Measurements from ENCODE around the gene TRIM2. TPM values are rescaled to one million over a fixed set of nuclear protein-coding genes. Genes with fewer than 3 reads are reported as not detected.

The TRIM2 gene
- total and polyA plus RNA-seq, 10 of the 15 experiments (the other 5 are each of a cell fraction or from before 2014, with no cell fraction given), result 0.06 to 0.19 (median 0.15) TPM; not detected in 3

GRCh38 chr4:153293742-153294057 lies 89.5 kb downstream of the TRIM2 start (continued):
- no peak for TF ChIP-seq EGR1 (IDR thresholded peaks at IDR 0.05; ENCODE audit: borderline replicate concordance in 1 of 2, low read depth in 2 of 2, low read length in 2 of 2)
- no peak for TF ChIP-seq CBX3 (IDR thresholded peaks at IDR 0.05; ENCODE audit: borderline replicate concordance, low read depth)
- no peak for TF ChIP-seq CREM (IDR thresholded peaks at IDR 0.05; ENCODE audit: low read depth)
- TF ChIP-seq KAT2A (conservative IDR thresholded peaks at IDR 0.05; ENCODE audit: control insufficient read depth, low read depth, low read length), result no peak
- TF ChIP-seq FOS (IDR thresholded peaks at IDR 0.05; ENCODE audit: borderline replicate concordance, extremely low read depth, insufficient read length), result no peak
- TF ChIP-seq, protein P1, sequence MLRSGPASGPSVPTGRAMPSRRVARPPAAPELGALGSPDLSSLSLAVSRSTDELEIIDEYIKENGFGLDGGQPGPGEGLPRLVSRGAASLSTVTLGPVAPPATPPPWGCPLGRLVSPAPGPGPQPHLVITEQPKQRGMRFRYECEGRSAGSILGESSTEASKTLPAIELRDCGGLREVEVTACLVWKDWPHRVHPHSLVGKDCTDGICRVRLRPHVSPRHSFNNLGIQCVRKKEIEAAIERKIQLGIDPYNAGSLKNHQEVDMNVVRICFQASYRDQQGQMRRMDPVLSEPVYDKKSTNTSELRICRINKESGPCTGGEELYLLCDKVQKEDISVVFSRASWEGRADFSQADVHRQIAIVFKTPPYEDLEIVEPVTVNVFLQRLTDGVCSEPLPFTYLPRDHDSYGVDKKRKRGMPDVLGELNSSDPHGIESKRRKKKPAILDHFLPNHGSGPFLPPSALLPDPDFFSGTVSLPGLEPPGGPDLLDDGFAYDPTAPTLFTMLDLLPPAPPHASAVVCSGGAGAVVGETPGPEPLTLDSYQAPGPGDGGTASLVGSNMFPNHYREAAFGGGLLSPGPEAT (IDR thresholded peaks at IDR 0.05; ENCODE audit: low read depth), result no peak
- no peak for TF ChIP-seq TCF3 (IDR thresholded peaks at IDR 0.05; ENCODE audit: borderline replicate concordance, insufficient read depth, low read depth, low read length)
- no peak for TF ChIP-seq NR2C2 (IDR thresholded peaks at IDR 0.05; ENCODE audit: borderline replicate concordance, control insufficient read depth, insufficient read length, low read depth)
- TF ChIP-seq PML (IDR thresholded peaks at IDR 0.05; ENCODE audit: low read length), result no peak

DNA sequence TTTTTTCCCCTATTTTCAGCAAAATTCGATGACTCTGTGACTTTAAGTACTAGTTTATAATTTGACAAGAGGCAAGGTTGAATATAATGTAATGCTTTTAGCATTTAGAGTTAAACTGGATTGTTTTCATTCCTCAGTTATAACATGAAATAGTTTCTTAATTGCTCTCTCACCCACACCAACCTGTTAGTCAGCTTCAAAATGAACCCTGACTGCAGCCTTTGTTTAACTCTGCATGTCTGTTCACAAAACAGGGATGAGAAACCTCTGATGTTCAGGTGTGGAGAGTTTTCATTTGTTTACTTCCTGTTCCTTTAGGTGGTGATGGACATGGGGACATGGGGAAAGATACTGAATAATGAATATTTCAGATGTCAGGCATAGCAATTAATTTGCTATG lies 90.4 kb downstream of the TRIM2 start:
- in situ Hi-C loops (cut with MboI) (no loop called here), intact Hi-C loops (cut with micrococcal nuclease; ENCODE audit: unreplicated experiment) (no loop called here)
- SMC1A ChIA-PET (ENCODE audit: uncharacterized antibody, unreplicated experiment), result interaction anchor here (1.6 kb wide), 1 partner anchor 11 kb away, joined by 5 read pairs; no protein-coding TSS in a partner anchor
- POLR2A ChIA-PET, result no interaction called here
- no peak for ATAC-seq
- H3K4me1 ChIP-seq (ENCODE audit: control insufficient read depth, insufficient read depth, low read length), result no peaks in the 10 kb centered on the region
- no peak overlapping the region for H3K4me2 ChIP-seq (ENCODE audit: control insufficient read depth, insufficient read depth)
- H3K9me3 ChIP-seq (replicated peaks; ENCODE audit: control insufficient read depth, insufficient read depth, low read length), result no peaks in the 10 kb centered on the region
- H3K36me3 ChIP-seq (ENCODE audit: control insufficient read depth in 2 of 2, insufficient read depth in 2 of 2, low read length in 1 of 2), result no peaks in the 10 kb centered on the region
- no peaks in the 10 kb centered on the region for H4K20me1 ChIP-seq (ENCODE audit: control insufficient read depth, insufficient read depth)
- DNase-seq (ENCODE audit: low read depth, low spot score), result no peak
- H3K27me3 ChIP-seq (replicated peaks in 1 of 2; ENCODE audit: control insufficient read depth in 2 of 2, insufficient read depth in 2 of 2, low read length in 1 of 2), result no peaks in the 10 kb centered on the region
- H3K27ac ChIP-seq (ENCODE audit: control insufficient read depth, insufficient read depth), result no peak overlapping the region
- no peaks in the 10 kb centered on the region for H3K79me2 ChIP-seq (ENCODE audit: control insufficient read depth, insufficient read depth, low read length)
- RAD21 ChIA-PET (ENCODE audit: unreplicated experiment), result no interaction called here
- CTCF ChIA-PET, result interaction anchor here (1.4 kb wide), 1 partner anchor 10 kb away, joined by 3 read pairs; no protein-coding TSS in a partner anchor
- H2AFZ ChIP-seq (ENCODE audit: control insufficient read depth, low read depth, low read length), result no peak overlapping the region
- 0% methylated on average over 1 of the region's 1 CpG for WGBS (ENCODE audit: insufficient coverage, insufficient replicate concordance, low lambda C conversion rate, missing lambda C conversion rate)
- no peak overlapping the region for H3K4me3 ChIP-seq
- H3K9ac ChIP-seq (ENCODE audit: control insufficient read depth, insufficient read depth, low read length), result no peak overlapping the region
- BruUV-seq (replicated peaks), result no TSS peak
- no peak for FAIRE-seq
- TF ChIP-seq NFYB (IDR thresholded peaks at IDR 0.05; ENCODE audit: insufficient read depth, low read depth, low read length) (no peak), MEF2B (IDR thresholded peaks at IDR 0.05; ENCODE audit: partially characterized antibody, poor library complexity, severe bottlenecking) (no peak), ATF3 (IDR thresholded peaks at IDR 0.05; ENCODE audit: borderline replicate concordance, extremely low read depth, low read depth, low read length) (no peak)
- TF ChIP-seq, protein P2, sequence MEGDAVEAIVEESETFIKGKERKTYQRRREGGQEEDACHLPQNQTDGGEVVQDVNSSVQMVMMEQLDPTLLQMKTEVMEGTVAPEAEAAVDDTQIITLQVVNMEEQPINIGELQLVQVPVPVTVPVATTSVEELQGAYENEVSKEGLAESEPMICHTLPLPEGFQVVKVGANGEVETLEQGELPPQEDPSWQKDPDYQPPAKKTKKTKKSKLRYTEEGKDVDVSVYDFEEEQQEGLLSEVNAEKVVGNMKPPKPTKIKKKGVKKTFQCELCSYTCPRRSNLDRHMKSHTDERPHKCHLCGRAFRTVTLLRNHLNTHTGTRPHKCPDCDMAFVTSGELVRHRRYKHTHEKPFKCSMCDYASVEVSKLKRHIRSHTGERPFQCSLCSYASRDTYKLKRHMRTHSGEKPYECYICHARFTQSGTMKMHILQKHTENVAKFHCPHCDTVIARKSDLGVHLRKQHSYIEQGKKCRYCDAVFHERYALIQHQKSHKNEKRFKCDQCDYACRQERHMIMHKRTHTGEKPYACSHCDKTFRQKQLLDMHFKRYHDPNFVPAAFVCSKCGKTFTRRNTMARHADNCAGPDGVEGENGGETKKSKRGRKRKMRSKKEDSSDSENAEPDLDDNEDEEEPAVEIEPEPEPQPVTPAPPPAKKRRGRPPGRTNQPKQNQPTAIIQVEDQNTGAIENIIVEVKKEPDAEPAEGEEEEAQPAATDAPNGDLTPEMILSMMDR (IDR thresholded peaks at IDR 0.05 in 2 of 3, conservative IDR thresholded peaks at IDR 0.05 in 1 of 3; ENCODE audit: control insufficient read depth in 2 of 3, extremely low read depth in 1 of 3, insufficient read depth in 1 of 3, low read depth in 3 of 3, low read length in 3 of 3), result no peak
- TF ChIP-seq, protein P3, sequence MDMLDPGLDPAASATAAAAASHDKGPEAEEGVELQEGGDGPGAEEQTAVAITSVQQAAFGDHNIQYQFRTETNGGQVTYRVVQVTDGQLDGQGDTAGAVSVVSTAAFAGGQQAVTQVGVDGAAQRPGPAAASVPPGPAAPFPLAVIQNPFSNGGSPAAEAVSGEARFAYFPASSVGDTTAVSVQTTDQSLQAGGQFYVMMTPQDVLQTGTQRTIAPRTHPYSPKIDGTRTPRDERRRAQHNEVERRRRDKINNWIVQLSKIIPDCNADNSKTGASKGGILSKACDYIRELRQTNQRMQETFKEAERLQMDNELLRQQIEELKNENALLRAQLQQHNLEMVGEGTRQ (IDR thresholded peaks at IDR 0.05; ENCODE audit: borderline replicate concordance, low read depth, low read length), result no peak
